Esophagus muscularis mucosa (tissue), 4 donors: Measurements from ENCODE around the gene MAST4. TPM values are rescaled to one million over a fixed set of nuclear protein-coding genes. Genes with fewer than 3 reads are reported as not detected.

ENCODE experiments used
- DNase-seq: peaks from one replicate; pipeline ENCODE4 v3.0.0-alpha.2; 2017; ENCODE audit errors: extremely low spot score
- H3K27ac ChIP-seq, 4 donors: fragments of 200-600 bp; sonication (generic); replicated peaks in 1 of 4; 1 replicate in 3 of 4; 2 replicates in 1 of 4; pipeline ENCODE4 v1.5.1; 2016 to 2019; ENCODE audit warnings: mild to moderate bottlenecking in 1 of 4
- H3K27me3 ChIP-seq, 4 donors: fragments of 200-600 bp; sonication (generic); one replicate each; pipeline versions ENCODE4 v1.5.1 to v1.6.0; 2016 to 2019
- H3K36me3 ChIP-seq, 4 donors: fragments of 200-600 bp; sonication (generic); one replicate each; pipeline ENCODE4 v1.5.1; 2016 to 2019
- H3K4me1 ChIP-seq, 4 donors: fragments of 200-600 bp; sonication (generic); one replicate each; pipeline ENCODE4 v1.5.1; 2016 to 2019
- H3K4me3 ChIP-seq, 4 donors: fragments of 200-600 bp; sonication (generic); 1 replicate in 2 of 4; 2 replicates in 2 of 4; pipeline ENCODE4 v1.5.1; 2016 to 2019; ENCODE audit warnings: mild to moderate bottlenecking in 4 of 4, moderate library complexity in 1 of 4
- H3K9me3 ChIP-seq, 4 donors: fragments of 200-600 bp; sonication (generic); 1 replicate in 3 of 4; 2 replicates in 1 of 4; pipeline ENCODE4 v1.5.1; 2016 to 2019
- EP300 ChIP-seq: sonication (generic); formaldehyde crosslinking; IDR thresholded peaks from one replicate; pipeline ENCODE4 v1.6.1; 2017; ENCODE audit warnings: antibody characterized with exemption
- POLR2A ChIP-seq: fragments of 450-650 bp; IDR thresholded peaks from one replicate; pipeline ENCODE4 v1.6.1; 2017; ENCODE audit warnings: antibody characterized with exemption, moderate library complexity, mild to moderate bottlenecking, low read depth
- POLR2AphosphoS5 ChIP-seq, 2 donors: sonication (generic); formaldehyde crosslinking; IDR thresholded peaks; one replicate each; pipeline ENCODE4 v1.6.1; 2017; ENCODE audit warnings: antibody characterized with exemption in 2 of 2
- WGBS: methylation state at CpG from one replicate; pipeline ENCODE4 v1.1.5; 2018; 5-methylcytosine and 5-hydroxymethylcytosine counted together
- intact Hi-C: fragments of 100-400 bp; cut with DNase I; formaldehyde crosslinking; loops from one replicate; pipeline ENCODE4 v1.15.1; 2023
- total RNA-seq, 4 donors: library from RNA; depleted of rRNA; stranded (reverse); fragments of >200 nt; gene quantifications; one replicate each; pipeline versions ENCODE4 v1.1.0 to v1.2.1, GENCODE V29; 2016
- TF ChIP-seq, protein P1 (sequence below), 3 experiments: fragments of 200-600 bp in 2 of 3; fragments of 450-650 bp in 1 of 3; sonication (generic) in 2 of 3; IDR thresholded peaks; one replicate each; pipeline ENCODE4 v1.5.1; 2017 to 2019; ENCODE audit warnings: antibody characterized with exemption in 3 of 3, mild to moderate bottlenecking in 2 of 3, moderate library complexity in 1 of 3

The MAST4 gene
- total RNA-seq, 4 donors from 2014 or later = 26.2 to 39.7 (median 35.8) TPM

DNA sequence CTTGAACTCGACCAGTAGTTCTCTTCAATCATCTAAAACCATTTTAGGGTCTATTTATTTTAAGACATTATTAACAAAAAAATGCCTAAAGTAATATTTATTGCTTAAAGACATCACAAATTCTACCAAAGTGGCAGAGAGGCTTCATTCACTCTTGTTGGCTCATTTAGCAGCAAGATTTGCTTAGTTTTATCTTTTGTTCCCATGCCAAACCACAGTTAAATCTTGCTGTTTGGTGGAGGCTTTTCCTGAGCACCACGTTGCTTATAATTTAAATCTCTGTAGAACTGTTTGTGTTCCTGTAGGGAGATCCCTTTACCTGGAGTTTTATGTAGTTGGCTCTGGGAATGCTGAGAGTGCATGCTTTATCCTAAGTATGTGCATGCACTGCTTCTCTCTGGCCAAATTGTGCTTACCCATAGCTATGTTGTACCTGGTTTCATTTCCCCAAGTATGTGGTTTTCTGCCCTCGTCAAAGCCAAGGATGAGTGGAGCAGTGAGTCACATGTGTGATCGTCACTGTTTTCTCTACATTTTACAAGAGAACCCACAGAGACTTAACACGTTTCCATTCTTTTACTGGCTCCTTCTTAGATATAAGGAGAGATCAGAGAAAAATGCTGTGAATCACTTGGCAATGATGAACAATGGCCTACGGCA, 42.1 kb upstream of the MAST4 start:
- no peak overlapping the region for H3K27ac ChIP-seq
- DNase-seq = no peak
- peaks cover 0 to 9% (median 0%) of the 10 kb centered on the region in 4 donors for H3K9me3 ChIP-seq
- TF ChIP-seq, protein P1, sequence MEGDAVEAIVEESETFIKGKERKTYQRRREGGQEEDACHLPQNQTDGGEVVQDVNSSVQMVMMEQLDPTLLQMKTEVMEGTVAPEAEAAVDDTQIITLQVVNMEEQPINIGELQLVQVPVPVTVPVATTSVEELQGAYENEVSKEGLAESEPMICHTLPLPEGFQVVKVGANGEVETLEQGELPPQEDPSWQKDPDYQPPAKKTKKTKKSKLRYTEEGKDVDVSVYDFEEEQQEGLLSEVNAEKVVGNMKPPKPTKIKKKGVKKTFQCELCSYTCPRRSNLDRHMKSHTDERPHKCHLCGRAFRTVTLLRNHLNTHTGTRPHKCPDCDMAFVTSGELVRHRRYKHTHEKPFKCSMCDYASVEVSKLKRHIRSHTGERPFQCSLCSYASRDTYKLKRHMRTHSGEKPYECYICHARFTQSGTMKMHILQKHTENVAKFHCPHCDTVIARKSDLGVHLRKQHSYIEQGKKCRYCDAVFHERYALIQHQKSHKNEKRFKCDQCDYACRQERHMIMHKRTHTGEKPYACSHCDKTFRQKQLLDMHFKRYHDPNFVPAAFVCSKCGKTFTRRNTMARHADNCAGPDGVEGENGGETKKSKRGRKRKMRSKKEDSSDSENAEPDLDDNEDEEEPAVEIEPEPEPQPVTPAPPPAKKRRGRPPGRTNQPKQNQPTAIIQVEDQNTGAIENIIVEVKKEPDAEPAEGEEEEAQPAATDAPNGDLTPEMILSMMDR (IDR thresholded peaks at IDR 0.05) = no peak
- TF ChIP-seq POLR2A (no peak), EP300 (no peak), POLR2AphosphoS5 (IDR thresholded peaks at IDR 0.05) (no peak)
- H3K27me3 ChIP-seq = no peaks in the 10 kb centered on the region
- H3K4me3 ChIP-seq = no peak overlapping the region
- intact Hi-C loops = no loop called here
- H3K36me3 ChIP-seq = no peaks in the 10 kb centered on the region
- no peaks in the 10 kb centered on the region for H3K4me1 ChIP-seq
- 59% methylated on average over 6 of the region's 6 CpGs for WGBS

DNA sequence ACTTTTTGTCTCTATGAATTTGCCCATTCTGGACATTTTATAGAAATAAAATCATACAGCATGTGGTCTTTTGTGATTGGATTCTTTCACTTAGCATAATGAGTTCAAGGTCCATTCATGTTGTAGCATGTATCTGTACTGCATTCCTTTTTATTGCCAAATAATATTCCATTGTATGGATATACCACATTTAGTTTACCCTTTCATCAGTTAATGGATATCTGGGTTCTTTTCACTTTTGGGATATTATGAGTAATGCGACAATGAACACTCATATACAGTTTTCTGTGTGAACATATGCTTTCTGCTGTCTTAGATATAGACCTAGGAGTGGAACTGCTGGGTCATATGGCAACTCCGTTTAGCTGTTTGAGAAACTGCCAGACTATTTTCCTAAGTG, 41.3 kb upstream of the MAST4 start:
- Histone ChIP-seq H3K36me3 (no peaks in the 10 kb centered on the region), H3K4me3 (no peak overlapping the region), H3K9me3 (peaks cover 0 to 9% (median 0%) of the 10 kb centered on the region in 4 donors), H3K27me3 (no peaks in the 10 kb centered on the region), H3K27ac (no peak overlapping the region), H3K4me1 (no peaks in the 10 kb centered on the region)
- DNase-seq = no peak
- intact Hi-C loops = no loop called here
- TF ChIP-seq, protein P1 (IDR thresholded peaks at IDR 0.05) = no peak
- no peak for TF ChIP-seq EP300
- TF ChIP-seq POLR2AphosphoS5 (IDR thresholded peaks at IDR 0.05) = no peak
- TF ChIP-seq POLR2A = no peak
- 94% methylated on average over 2 of the region's 2 CpGs for WGBS

DNA sequence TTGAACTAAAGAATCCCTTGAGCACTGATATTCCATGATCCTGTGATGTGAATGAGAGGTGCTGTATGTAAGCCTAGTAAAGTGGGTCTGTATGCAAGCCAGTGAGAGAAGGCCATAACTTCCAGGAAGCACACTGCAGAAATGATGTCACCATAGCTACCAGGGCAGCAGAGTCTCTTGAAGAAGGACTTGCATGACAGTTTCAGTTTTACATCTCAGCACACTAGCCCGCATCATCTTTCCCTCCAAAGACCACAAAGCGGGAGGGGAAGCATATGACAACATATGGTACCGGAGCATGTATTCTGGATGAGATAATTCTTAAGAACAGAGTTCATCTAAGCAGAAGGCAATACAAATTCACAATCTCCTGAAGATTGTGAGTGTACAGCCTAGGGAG, 37.6 kb upstream of the MAST4 start:
- Histone ChIP-seq H3K9me3 (peaks cover 0 to 9% (median 0%) of the 10 kb centered on the region in 4 donors), H3K4me1 (no peaks in the 10 kb centered on the region), H3K36me3 (no peaks in the 10 kb centered on the region), H3K27me3 (no peaks in the 10 kb centered on the region), H3K27ac (no peak overlapping the region), H3K4me3 (no peak overlapping the region)
- TF ChIP-seq POLR2A (no peak), POLR2AphosphoS5 (IDR thresholded peaks at IDR 0.05) (no peak), EP300 (no peak)
- TF ChIP-seq, protein P1 (IDR thresholded peaks at IDR 0.05) = no peak
- DNase-seq = no peak
- intact Hi-C loops = no loop called here
- WGBS = 81% methylated on average over 3 of the region's 3 CpGs

DNA sequence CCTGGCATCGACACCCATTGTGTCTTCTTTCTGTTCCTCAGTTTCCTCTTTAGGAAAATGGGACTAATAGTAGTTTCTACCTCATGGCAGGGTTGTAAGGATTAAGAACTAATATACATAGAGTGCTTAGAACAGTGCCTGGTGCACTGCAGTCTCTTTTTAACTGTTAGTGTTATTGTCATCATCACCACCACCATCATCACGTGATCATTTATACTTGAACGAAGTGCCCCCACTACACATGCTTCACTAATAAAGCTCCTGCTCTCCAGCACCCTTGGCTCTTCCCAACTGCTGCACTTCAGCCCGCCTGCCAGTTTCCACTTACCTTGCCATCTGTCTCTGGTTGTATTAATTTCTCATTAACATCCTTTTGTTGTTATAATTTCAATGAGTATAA, 35.8 kb upstream of the MAST4 start:
- Histone ChIP-seq H3K27me3 (no peaks in the 10 kb centered on the region), H3K9me3 (peaks cover 0 to 1% (median 0%) of the 10 kb centered on the region in 4 donors), H3K27ac (no peak overlapping the region), H3K4me1 (no peaks in the 10 kb centered on the region), H3K36me3 (no peaks in the 10 kb centered on the region), H3K4me3 (no peak overlapping the region)
- intact Hi-C loops = no loop called here
- DNase-seq = no peak
- TF ChIP-seq POLR2A (no peak), POLR2AphosphoS5 (IDR thresholded peaks at IDR 0.05) (no peak), EP300 (no peak)
- TF ChIP-seq, protein P1 (IDR thresholded peaks at IDR 0.05) = no peak
- WGBS = 71% methylated on average over 4 of the region's 4 CpGs
